ENCODE measurements around the gene EHBP1. TPM values are rescaled to one million over a fixed set of nuclear protein-coding genes. Genes with fewer than 3 reads are reported as not detected.

The EHBP1 gene
- total RNA-seq, 2 experiments from 2014 or later = 21.4 to 22.3 TPM

DNA sequence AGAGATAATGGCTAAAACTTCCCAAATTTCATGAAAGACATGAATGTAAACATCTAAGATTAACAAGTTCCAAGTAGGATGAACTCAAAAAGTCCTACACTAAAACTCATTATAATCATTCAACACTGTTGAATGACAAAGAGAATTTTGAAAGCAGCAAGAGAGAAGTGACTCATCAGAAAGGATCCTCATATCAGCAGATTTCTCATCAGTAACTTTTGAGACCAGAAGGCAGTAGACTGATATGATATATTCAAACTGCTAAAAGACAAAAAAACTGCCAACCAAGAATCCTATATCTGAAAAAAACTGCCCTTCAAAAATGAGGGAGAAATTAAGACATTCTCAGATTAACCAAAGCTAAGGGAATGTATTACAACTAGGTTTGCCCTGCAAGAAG lies 214.6 kb downstream of the EHBP1 start:
- Histone ChIP-seq H3K27me3 (ENCODE audit: control insufficient read depth in 1 of 2, insufficient read depth in 2 of 2, low read length in 2 of 2) (no peaks in the 10 kb centered on the region), H3K27ac (ENCODE audit: low read depth in 1 of 2, low read length in 2 of 2) (no peak overlapping the region), H3K9me3 (ENCODE audit: control insufficient read depth in 1 of 2, insufficient read depth in 1 of 2, low read length in 2 of 2) (peaks cover 22 to 25% of the 10 kb centered on the region in 2 experiments), H3K4me3 (ENCODE audit: low read length) (no peak overlapping the region), H3K4me1 (ENCODE audit: insufficient read depth, low read length) (no peaks in the 10 kb centered on the region), H3K36me3 (ENCODE audit: insufficient read depth, low read length) (no peaks in the 10 kb centered on the region)
- TF ChIP-seq, protein P1, sequence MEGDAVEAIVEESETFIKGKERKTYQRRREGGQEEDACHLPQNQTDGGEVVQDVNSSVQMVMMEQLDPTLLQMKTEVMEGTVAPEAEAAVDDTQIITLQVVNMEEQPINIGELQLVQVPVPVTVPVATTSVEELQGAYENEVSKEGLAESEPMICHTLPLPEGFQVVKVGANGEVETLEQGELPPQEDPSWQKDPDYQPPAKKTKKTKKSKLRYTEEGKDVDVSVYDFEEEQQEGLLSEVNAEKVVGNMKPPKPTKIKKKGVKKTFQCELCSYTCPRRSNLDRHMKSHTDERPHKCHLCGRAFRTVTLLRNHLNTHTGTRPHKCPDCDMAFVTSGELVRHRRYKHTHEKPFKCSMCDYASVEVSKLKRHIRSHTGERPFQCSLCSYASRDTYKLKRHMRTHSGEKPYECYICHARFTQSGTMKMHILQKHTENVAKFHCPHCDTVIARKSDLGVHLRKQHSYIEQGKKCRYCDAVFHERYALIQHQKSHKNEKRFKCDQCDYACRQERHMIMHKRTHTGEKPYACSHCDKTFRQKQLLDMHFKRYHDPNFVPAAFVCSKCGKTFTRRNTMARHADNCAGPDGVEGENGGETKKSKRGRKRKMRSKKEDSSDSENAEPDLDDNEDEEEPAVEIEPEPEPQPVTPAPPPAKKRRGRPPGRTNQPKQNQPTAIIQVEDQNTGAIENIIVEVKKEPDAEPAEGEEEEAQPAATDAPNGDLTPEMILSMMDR (IDR thresholded peaks at IDR 0.05) = no peak
- peaks cover 63% of the 10 kb centered on the region for H3K36me3 Mint-ChIP-seq (ENCODE audit: low read depth)
- POLR2A ChIA-PET = no interaction called here
- peaks cover 23% of the 10 kb centered on the region for H3K9me3 Mint-ChIP-seq
- CTCF ChIA-PET = no interaction called here
- no peaks in the 10 kb centered on the region for H3K27me3 Mint-ChIP-seq
- DNase-seq (no peak), ATAC-seq (ENCODE audit: poor library complexity) (no peak)
- H3K4me1 Mint-ChIP-seq (ENCODE audit: low read depth) = no peaks in the 10 kb centered on the region
- H3K4me3 Mint-ChIP-seq = no peak overlapping the region
- H3K27ac Mint-ChIP-seq = no peak overlapping the region
- intact Hi-C loops (cut with DNase I, micrococcal nuclease) = no loop called here

DNA sequence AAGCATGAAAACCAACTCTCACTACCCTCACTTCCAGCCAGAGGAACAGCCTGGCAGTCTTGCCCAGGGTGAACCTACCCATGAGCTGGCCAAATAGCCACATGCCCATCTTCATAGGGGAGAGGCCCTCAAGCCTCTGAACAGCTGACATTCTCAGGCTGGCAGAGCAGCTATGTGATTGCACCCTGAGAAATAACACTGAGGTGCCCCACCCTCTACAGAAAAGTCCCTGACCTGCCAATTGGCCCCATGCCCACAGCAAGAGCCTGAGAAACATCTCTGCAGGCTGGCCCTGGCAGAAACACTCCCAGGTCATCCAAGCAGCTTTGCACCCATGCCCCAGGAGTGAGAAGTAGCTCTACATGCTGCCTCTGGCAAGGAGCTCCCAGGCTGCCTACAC lies 217.7 kb downstream of the EHBP1 start:
- DNase-seq = no peak

DNA sequence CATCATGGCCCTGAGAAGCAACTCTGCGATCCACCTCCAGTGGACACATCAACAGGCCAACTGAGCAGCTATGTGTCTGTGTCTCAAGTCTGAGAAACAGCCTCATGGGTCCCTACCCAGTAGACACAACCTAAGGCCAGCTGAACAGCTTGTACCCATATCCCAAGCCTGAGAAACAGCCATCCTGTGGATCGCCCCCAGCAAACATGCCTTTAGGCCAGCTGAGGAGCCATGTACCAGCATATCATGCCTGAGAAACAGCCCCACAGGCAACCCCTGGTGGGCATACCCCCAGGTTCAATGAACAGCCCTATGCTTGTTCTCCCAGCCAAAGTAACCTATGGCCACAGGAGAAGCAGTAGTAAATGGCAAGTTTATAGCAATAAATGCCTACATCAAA lies 218.4 kb downstream of the EHBP1 start:
- Mint-ChIP-seq H3K36me3 (ENCODE audit: low read depth) (peaks cover 48% of the 10 kb centered on the region), H3K9me3 (peaks cover 30% of the 10 kb centered on the region), H3K4me1 (ENCODE audit: low read depth) (no peaks in the 10 kb centered on the region), H3K27ac (no peak overlapping the region), H3K4me3 (no peak overlapping the region), H3K27me3 (no peaks in the 10 kb centered on the region)
- Histone ChIP-seq H3K27ac (ENCODE audit: low read depth in 1 of 2, low read length in 2 of 2) (no peak overlapping the region), H3K4me1 (ENCODE audit: insufficient read depth, low read length) (no peaks in the 10 kb centered on the region), H3K27me3 (ENCODE audit: control insufficient read depth in 1 of 2, insufficient read depth in 2 of 2, low read length in 2 of 2) (no peaks in the 10 kb centered on the region), H3K36me3 (ENCODE audit: insufficient read depth, low read length) (no peaks in the 10 kb centered on the region), H3K4me3 (ENCODE audit: low read length) (no peak overlapping the region), H3K9me3 (ENCODE audit: control insufficient read depth in 1 of 2, insufficient read depth in 1 of 2, low read length in 2 of 2) (peaks cover 15 to 20% of the 10 kb centered on the region in 2 experiments)
- DNase-seq (no peak), ATAC-seq (ENCODE audit: poor library complexity) (no peak)
- intact Hi-C loops (cut with DNase I, micrococcal nuclease) = no loop called here
- ChIA-PET CTCF (no interaction called here), POLR2A (interaction anchor here (0.6 kb wide), 1 partner anchor 36 kb away, joined by 5 read pairs; no protein-coding TSS in a partner anchor)
- TF ChIP-seq, protein P1 (IDR thresholded peaks at IDR 0.05) = no peak

More for the DNA sequence above, 217.7 kb downstream of the EHBP1 start:
- Mint-ChIP-seq H3K36me3 (ENCODE audit: low read depth) (peaks cover 53% of the 10 kb centered on the region), H3K9me3 (peaks cover 30% of the 10 kb centered on the region), H3K27me3 (no peaks in the 10 kb centered on the region), H3K4me3 (no peak overlapping the region), H3K4me1 (ENCODE audit: low read depth) (no peaks in the 10 kb centered on the region), H3K27ac (no peak overlapping the region)
- no peaks in the 10 kb centered on the region for H3K27me3 ChIP-seq (ENCODE audit: control insufficient read depth in 1 of 2, insufficient read depth in 2 of 2, low read length in 2 of 2)
- ATAC-seq (ENCODE audit: poor library complexity) = no peak
- peaks cover 20 to 21% of the 10 kb centered on the region in 2 experiments for H3K9me3 ChIP-seq (ENCODE audit: control insufficient read depth in 1 of 2, insufficient read depth in 1 of 2, low read length in 2 of 2)
- intact Hi-C loops (cut with DNase I, micrococcal nuclease) = no loop called here
- H3K36me3 ChIP-seq (ENCODE audit: insufficient read depth, low read length) = no peaks in the 10 kb centered on the region
- H3K4me1 ChIP-seq (ENCODE audit: insufficient read depth, low read length) = no peaks in the 10 kb centered on the region
- TF ChIP-seq, protein P1 (IDR thresholded peaks at IDR 0.05) = no peak
- CTCF ChIA-PET = no interaction called here
- no peak overlapping the region for H3K27ac ChIP-seq (ENCODE audit: low read depth in 1 of 2, low read length in 2 of 2)
- H3K4me3 ChIP-seq (ENCODE audit: low read length) = no peak overlapping the region
- POLR2A ChIA-PET = interaction anchor here (0.6 kb wide), 1 partner anchor 35 kb away, joined by 5 read pairs; no protein-coding TSS in a partner anchor

All from CD4-positive, alpha-beta T cell (primary cell).